Measurements from ENCODE around the gene GLRX3.

- TF ChIP-seq POLR2A (IDR thresholded peaks at IDR 0.05) (no peak), CTCF (IDR thresholded peaks at IDR 0.05) (no peak)
These were observed 64.8 kb downstream of the GLRX3 start for GRCh38 chr10:130201043-130201380.
